ENCODE results near the gene CRB1. TPM values are rescaled to one million over a fixed set of nuclear protein-coding genes. Genes with fewer than 3 reads are reported as not detected.

CRB1 gene
- total and polyA plus RNA-seq, 7 donors = 0.19 to 0.49 (median 0.38) TPM; not detected in 3

DNA sequence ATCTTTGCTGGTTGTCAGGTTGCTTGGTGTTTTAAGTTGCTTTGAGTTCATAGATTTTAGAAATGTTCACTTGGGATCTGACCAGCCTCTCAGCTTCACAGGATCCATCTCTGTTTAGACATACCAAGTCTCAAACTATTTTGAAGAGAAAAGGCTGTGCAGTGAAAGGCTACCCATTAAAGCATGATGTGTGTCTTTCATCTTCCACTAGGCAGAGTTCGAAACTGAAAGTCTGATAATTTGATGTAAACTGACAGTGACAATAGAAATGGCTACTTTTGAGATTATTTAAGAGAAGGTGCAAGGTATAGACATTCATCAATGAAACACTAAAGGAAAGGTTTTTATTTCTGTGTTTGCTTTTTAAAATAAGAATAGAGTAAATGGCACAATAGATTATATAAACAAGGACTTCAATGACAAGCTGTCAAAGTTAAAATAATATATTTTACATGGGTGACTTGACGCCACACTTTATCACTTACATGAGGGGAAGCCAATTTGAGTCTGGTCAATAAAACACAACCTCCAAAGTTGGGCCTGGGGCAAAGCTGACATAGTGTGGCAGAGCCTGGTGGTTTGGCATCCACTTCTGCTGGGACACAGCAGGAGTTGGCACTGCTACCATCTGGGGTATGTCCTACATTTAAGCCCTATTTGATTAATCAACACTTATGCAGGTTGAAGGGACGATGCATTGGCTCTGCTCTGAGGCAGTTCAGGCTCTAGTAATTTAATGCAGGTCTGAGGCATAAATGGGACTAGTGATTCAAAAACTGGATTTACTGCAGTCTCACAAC lies 197.7 kb downstream of the CRB1 start:
- intact Hi-C loops (cut with DNase I) = no loop called here
- WGBS, 2 donors = 92 to 94% methylated on average over 3 of the region's 3 CpGs

DNA sequence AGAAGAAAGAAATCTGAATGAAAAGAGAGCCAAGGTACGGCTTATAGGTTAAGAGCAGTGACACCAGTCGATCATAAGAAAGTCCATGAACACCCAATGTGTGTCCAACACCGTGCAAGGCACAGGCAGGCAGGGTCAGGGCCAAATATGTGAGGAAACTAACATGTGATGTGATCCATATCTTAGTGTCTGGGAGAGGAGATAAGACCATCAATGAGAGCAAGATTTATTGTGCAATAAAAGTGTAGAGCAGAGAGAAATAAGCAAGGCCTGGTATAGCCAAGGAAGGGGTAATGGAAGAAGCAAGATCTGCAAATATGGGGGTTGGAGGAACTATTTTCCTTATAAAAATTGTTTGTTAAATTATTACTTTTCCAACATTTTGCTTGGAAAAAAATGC lies 198.8 kb downstream of the CRB1 start:
- TF ChIP-seq POLR2A (IDR thresholded peaks at IDR 0.05) = no peak
- TF ChIP-seq, protein P1, sequence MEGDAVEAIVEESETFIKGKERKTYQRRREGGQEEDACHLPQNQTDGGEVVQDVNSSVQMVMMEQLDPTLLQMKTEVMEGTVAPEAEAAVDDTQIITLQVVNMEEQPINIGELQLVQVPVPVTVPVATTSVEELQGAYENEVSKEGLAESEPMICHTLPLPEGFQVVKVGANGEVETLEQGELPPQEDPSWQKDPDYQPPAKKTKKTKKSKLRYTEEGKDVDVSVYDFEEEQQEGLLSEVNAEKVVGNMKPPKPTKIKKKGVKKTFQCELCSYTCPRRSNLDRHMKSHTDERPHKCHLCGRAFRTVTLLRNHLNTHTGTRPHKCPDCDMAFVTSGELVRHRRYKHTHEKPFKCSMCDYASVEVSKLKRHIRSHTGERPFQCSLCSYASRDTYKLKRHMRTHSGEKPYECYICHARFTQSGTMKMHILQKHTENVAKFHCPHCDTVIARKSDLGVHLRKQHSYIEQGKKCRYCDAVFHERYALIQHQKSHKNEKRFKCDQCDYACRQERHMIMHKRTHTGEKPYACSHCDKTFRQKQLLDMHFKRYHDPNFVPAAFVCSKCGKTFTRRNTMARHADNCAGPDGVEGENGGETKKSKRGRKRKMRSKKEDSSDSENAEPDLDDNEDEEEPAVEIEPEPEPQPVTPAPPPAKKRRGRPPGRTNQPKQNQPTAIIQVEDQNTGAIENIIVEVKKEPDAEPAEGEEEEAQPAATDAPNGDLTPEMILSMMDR (IDR thresholded peaks at IDR 0.05) = no peak
- no peak for TF ChIP-seq EP300 (IDR thresholded peaks at IDR 0.05)
- TF ChIP-seq POLR2AphosphoS5 (IDR thresholded peaks at IDR 0.05) = no peak
- Histone ChIP-seq H3K27ac (no peak overlapping the region), H3K36me3 (no peaks in the 10 kb centered on the region), H3K27me3 (no peaks in the 10 kb centered on the region), H3K4me3 (no peak overlapping the region), H3K4me1 (peaks cover 0 to 6% (median 0%) of the 10 kb centered on the region in 4 donors), H3K9me3 (no peaks in the 10 kb centered on the region)
- intact Hi-C loops (cut with DNase I) = no loop called here
- DNase-seq = no peak
- 62 to 73% methylated on average over 3 of the region's 3 CpGs for WGBS, 2 donors

More for the DNA sequence above, 197.7 kb downstream of the CRB1 start:
- DNase-seq = no peak
- Histone ChIP-seq H3K27ac (no peak overlapping the region), H3K4me1 (peaks cover 0 to 6% (median 0%) of the 10 kb centered on the region in 4 donors), H3K36me3 (no peaks in the 10 kb centered on the region), H3K4me3 (no peak overlapping the region), H3K27me3 (no peaks in the 10 kb centered on the region), H3K9me3 (no peaks in the 10 kb centered on the region)
- TF ChIP-seq POLR2AphosphoS5 (IDR thresholded peaks at IDR 0.05) = no peak

DNA sequence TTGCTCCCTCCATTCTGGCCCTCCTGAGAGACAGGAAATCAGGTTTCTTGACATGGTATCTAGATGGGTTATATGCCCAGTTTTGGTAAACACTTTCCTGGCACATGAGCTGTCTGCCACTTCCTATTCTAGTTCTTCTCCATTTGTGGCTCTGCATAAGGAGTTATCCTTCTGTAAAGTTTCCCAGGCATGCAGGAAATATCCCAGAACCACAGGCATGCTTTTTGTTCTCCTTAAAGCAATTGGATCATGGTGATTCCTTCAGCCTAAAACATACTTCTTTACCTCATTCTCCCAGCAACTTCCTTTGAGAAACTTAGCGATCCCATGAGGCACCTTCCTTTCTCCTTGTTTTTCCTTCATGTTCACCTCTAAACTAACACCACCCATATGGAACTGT lies 199.8 kb downstream of the CRB1 start:
- no peaks in the 10 kb centered on the region for H3K9me3 ChIP-seq
- no peak overlapping the region for H3K4me3 ChIP-seq
- WGBS, 2 donors = 53 to 92% methylated on average over 1 of the region's 1 CpG
- H3K4me1 ChIP-seq = peaks cover 0 to 6% (median 0%) of the 10 kb centered on the region in 4 donors
- H3K36me3 ChIP-seq = no peaks in the 10 kb centered on the region
- no peaks in the 10 kb centered on the region for H3K27me3 ChIP-seq
- intact Hi-C loops (cut with DNase I) = no loop called here
- DNase-seq = no peak
- H3K27ac ChIP-seq = no peak overlapping the region
- TF ChIP-seq EP300 (IDR thresholded peaks at IDR 0.05) (no peak), POLR2A (IDR thresholded peaks at IDR 0.05) (no peak), POLR2AphosphoS5 (IDR thresholded peaks at IDR 0.05) (no peak)
- TF ChIP-seq, protein P1 (IDR thresholded peaks at IDR 0.05) = no peak

DNA sequence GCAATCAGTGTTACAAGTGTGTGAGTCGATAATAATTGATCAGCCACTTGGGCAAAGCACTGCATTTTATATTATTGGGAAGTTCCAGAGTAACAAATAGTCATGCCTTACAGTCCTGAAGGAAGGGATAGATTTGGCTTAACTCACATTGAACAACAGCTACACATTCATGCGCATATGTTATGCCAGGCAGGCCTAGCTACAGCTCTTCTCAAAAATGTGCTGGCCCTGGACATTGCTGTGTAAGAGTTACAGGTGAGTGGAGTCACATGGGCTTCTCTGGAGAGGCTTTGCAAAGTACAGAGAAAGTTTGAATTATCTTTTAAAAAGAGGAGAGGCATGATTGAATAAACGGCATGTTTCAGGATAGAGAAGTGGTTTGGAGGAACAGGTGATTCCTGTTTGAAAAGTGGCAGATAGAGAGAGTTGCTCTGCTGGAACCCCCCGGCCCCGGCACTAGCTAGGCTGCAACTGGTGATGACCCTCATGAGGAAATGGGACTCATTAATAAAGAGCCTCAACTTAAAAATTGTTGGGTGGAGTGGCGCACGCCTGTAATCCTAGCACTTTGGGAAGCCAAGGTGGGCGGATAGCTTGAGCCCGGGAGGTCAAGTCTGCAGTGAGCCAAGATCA lies 200.6 kb downstream of the CRB1 start:
- intact Hi-C loops (cut with DNase I) = no loop called here
- no peak for TF ChIP-seq POLR2AphosphoS5 (IDR thresholded peaks at IDR 0.05)
- 76 to 89% methylated on average over 9 of the region's 9 CpGs for WGBS, 2 donors

DNA sequence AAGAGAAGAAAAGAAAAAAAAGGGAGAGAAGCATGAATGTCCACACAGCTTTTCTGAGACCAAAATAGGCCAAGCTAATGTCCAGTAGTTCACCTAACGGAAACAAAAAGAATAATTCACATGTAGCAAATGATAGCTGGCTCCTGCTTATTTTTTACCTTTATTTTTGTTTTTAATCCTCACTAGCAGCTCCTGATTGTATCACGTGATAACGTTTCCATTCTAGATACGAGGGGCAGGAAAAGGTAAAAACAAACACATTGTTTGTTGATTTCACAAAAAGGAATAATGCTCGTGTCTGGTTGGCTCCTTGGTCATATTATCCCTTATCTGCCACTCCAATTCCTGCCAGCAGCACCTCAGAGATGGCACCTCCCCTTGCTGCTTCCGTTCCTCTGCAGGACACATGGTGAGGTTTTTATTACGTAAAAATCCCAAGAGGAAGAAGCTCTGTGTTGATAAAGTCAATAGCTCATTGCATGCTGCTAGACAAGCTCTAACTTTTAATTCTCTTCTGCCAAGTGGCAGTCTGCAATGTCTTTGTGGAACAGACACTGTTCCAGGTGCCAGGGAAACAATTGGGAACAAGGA lies 201.7 kb downstream of the CRB1 start:
- H3K27ac ChIP-seq = no peak overlapping the region
- 33 to 47% methylated on average over 7 of the region's 7 CpGs for WGBS, 2 donors
- H3K36me3 ChIP-seq = no peaks in the 10 kb centered on the region
- no peak for DNase-seq
- H3K27me3 ChIP-seq = no peaks in the 10 kb centered on the region
- H3K4me3 ChIP-seq = no peak overlapping the region
- H3K4me1 ChIP-seq = no peaks in the 10 kb centered on the region
- intact Hi-C loops (cut with DNase I) = no loop called here
- no peaks in the 10 kb centered on the region for H3K9me3 ChIP-seq
- TF ChIP-seq, protein P1 (IDR thresholded peaks at IDR 0.05) = no peak
- TF ChIP-seq EP300 (IDR thresholded peaks at IDR 0.05) (no peak), POLR2A (IDR thresholded peaks at IDR 0.05) (no peak), POLR2AphosphoS5 (IDR thresholded peaks at IDR 0.05) (no peak)

More for the DNA sequence above, 200.6 kb downstream of the CRB1 start:
- no peaks in the 10 kb centered on the region for H3K9me3 ChIP-seq
- H3K36me3 ChIP-seq = no peaks in the 10 kb centered on the region
- H3K4me1 ChIP-seq = peaks cover 0 to 6% (median 0%) of the 10 kb centered on the region in 4 donors
- DNase-seq = no peak
- no peak overlapping the region for H3K27ac ChIP-seq
- H3K4me3 ChIP-seq = no peak overlapping the region
- no peaks in the 10 kb centered on the region for H3K27me3 ChIP-seq

Data from sigmoid colon (tissue), 7 donors.